Measurements from ENCODE around the gene CAPZB.

CAPZB gene

GRCh38 chr1:19327736-19328135 lies 157.6 kb downstream of the CAPZB start:
- ATAC-seq (no peak), DNase-seq (no peak)

- ATAC-seq, result no peak
- DNase-seq, result no peak
Measured at GRCh38 chr1:19327301-19327700, 158.0 kb downstream of the CAPZB start.

- no peak for ATAC-seq
- DNase-seq, result no peak
Measured at GRCh38 chr1:19326748-19327065, 158.6 kb downstream of the CAPZB start.

GRCh38 chr1:19325958-19326747 lies 159.2 kb downstream of the CAPZB start:
- no peak for ATAC-seq
- no peak for DNase-seq

- ATAC-seq (no peak), DNase-seq (no peak)
Measured at GRCh38 chr1:19325368-19325957, 159.9 kb downstream of the CAPZB start.

- DNase-seq, result no peak
- ATAC-seq, result no peak
Measured at GRCh38 chr1:19324665-19324990, 160.7 kb downstream of the CAPZB start.

GRCh38 chr1:19323987-19324664 lies 161.2 kb downstream of the CAPZB start:
- ATAC-seq (no peak), DNase-seq (no peak)

- DNase-seq, result no peak
- ATAC-seq, result no peak
Measured at GRCh38 chr1:19322481-19322880, 162.9 kb downstream of the CAPZB start.

GRCh38 chr1:19321071-19321470 lies 164.3 kb downstream of the CAPZB start:
- DNase-seq (no peak), ATAC-seq (no peak)

GRCh38 chr1:19319196-19319595 lies 166.1 kb downstream of the CAPZB start:
- ATAC-seq, result no peak
- no peak for DNase-seq

GRCh38 chr1:19317126-19317910 lies 168.0 kb downstream of the CAPZB start:
- DNase-seq, result no peak
- ATAC-seq, result no peak

- DNase-seq (peak; percentile 26), ATAC-seq (no peak)
Measured at GRCh38 chr1:19315378-19316198, 169.8 kb downstream of the CAPZB start.

- no peak for ATAC-seq
- DNase-seq, result no peak
Measured at GRCh38 chr1:19313961-19314882, 171.1 kb downstream of the CAPZB start.

- ATAC-seq, result no peak
- DNase-seq, result no peak
Measured at GRCh38 chr1:19313636-19313959, 171.7 kb downstream of the CAPZB start.

GRCh38 chr1:19312782-19313635 lies 172.3 kb downstream of the CAPZB start:
- ATAC-seq, result no peak
- DNase-seq, result peak; percentile 58

- peak; percentile 94 for DNase-seq
Measured at GRCh38 chr1:19311931-19312781, 173.2 kb downstream of the CAPZB start, which contains the start of the genes AKR7A2 and SLC66A1. Gene AKR7A2, minus strand, starts transcription at chr1:19312144. Its CDS starts 20 bp downstream, at chr1:19312124. Gene SLC66A1, plus strand, starts transcription at chr1:19312326. Its CDS starts 5,352 bp downstream, at chr1:19317678.

GRCh38 chr1:19311503-19311930 lies 173.8 kb downstream of the CAPZB start:
- peak; percentile 33 for DNase-seq

More at GRCh38 chr1:19311931-19312781, 173.2 kb downstream of the CAPZB start, which contains the start of the genes AKR7A2 and SLC66A1:
- ATAC-seq, result peak; percentile 94

GRCh38 chr1:19310720-19311502 lies 174.4 kb downstream of the CAPZB start:
- ATAC-seq (no peak), DNase-seq (no peak)

More at GRCh38 chr1:19311503-19311930, 173.8 kb downstream of the CAPZB start:
- ATAC-seq, result peak; percentile 26
